Neural cell (in vitro differentiated cells): ENCODE data around the gene SLC24A3.

Experiments
- EP300 ChIP-seq: fragments of 450-650 bp; conservative IDR thresholded peaks from 2 replicates; pipeline ENCODE4 v1.6.1; 2014; ENCODE audit warnings: antibody characterized with exemption, mild to moderate bottlenecking, moderate library complexity; ENCODE audit not compliant: poor library complexity, severe bottlenecking
- REST ChIP-seq: IDR thresholded peaks from 2 replicates; pipeline ENCODE4 v1.6.1; 2012; ENCODE audit warnings: borderline replicate concordance

DNA sequence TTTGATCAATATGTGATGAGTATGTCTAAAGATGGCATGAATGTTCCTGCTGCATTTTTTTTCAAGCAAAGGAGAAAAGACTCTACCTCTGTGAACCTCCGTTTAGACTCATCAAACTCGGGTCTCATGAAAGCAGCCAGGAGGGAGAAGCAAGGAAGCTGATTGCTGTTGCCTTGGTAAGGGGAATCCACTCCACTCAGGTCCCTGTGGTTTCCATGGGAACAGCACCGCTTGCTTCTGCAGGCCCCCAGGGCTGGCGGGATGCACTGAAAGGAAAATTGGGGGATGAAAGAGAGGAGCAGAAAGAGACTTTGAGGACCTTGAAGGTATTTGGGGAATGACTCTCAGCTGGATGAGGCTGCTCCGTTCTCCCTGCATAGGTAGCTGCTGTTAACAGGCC, 296.0 kb downstream of the SLC24A3 start:
- peak; percentile 47 for TF ChIP-seq EP300
- TF ChIP-seq REST, result peak; percentile 45
